Measurements from ENCODE around the gene HDAC4.

DNA sequence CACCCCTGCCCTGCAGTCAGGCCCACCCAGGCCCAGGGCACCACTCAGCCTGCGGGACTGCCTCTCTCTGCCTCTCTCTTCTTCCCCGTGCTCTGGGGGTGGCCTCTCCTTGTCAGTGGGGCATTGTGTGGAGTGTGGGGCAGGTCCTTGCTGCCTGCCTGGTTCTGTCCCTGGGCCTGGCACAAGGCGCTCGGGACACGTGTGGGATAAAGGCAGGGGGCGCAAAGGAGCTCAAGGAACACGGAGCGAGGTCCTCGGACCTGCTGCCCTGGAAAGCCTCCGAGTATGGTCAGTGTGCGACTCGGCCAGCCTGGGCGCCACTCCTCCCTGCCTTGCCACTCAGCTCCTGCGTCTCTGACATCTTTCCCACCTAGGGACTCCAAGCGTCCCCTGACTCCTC, 262.2 kb downstream of the HDAC4 start:
- TF ChIP-seq, protein P1, sequence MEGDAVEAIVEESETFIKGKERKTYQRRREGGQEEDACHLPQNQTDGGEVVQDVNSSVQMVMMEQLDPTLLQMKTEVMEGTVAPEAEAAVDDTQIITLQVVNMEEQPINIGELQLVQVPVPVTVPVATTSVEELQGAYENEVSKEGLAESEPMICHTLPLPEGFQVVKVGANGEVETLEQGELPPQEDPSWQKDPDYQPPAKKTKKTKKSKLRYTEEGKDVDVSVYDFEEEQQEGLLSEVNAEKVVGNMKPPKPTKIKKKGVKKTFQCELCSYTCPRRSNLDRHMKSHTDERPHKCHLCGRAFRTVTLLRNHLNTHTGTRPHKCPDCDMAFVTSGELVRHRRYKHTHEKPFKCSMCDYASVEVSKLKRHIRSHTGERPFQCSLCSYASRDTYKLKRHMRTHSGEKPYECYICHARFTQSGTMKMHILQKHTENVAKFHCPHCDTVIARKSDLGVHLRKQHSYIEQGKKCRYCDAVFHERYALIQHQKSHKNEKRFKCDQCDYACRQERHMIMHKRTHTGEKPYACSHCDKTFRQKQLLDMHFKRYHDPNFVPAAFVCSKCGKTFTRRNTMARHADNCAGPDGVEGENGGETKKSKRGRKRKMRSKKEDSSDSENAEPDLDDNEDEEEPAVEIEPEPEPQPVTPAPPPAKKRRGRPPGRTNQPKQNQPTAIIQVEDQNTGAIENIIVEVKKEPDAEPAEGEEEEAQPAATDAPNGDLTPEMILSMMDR (IDR thresholded peaks at IDR 0.05; ENCODE audit: low read length) = no peak
- TF ChIP-seq EZH2 (optimal IDR thresholded peaks at IDR 0.05; ENCODE audit: low read depth, low read length) = no peak
